HT1080 (cell line): Measurements from ENCODE around the gene CEP43. TPM values are rescaled to one million over a fixed set of nuclear protein-coding genes. Genes with fewer than 3 reads are reported as not detected.
A peak's percentile ranks its signal among the peaks of the same experiment; 100 is the strongest.

Experiments
- DNase-seq: peaks from one replicate; pipeline ENCODE4 v3.0.0-alpha.2; 2015; ENCODE audit warnings: low read depth
- small RNA-seq: library from RNA; depleted of rRNA; stranded (forward); fragments of <200 nt; gene quantifications from one replicate; pipeline ENCODE3, GENCODE V24; 2014
- total RNA-seq: library from RNA; depleted of rRNA; stranded (reverse); fragments of >200 nt; shearing (Covaris generic); gene quantifications from 2 replicates; pipeline ENCODE4 v1.2.3, GENCODE V29; 2014; rRNA removed

The CEP43 gene
- total RNA-seq, 1 experiment from 2014 or later: 20.3 TPM

DNA sequence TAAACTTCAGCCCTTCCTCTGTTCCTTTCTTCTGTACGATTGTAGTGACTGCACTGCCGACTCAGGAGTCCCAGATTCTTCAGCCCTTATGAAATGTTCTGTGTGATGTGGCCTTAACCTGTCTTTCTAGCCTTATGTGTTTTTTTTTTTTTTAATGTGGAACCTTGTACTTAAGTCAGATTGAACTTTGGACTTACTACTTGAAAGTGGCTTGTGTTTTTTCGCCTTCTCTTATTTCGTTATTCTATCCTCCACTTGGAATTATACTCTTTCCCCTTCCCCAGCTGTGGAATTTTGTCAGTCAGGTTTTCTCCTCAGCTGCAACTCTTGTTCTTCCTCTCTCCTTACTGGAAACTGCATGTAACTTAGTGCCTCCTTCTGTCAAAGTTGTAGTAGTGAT is 8.8 kb downstream of the CEP43 start:
- DNase-seq: no peak

DNA sequence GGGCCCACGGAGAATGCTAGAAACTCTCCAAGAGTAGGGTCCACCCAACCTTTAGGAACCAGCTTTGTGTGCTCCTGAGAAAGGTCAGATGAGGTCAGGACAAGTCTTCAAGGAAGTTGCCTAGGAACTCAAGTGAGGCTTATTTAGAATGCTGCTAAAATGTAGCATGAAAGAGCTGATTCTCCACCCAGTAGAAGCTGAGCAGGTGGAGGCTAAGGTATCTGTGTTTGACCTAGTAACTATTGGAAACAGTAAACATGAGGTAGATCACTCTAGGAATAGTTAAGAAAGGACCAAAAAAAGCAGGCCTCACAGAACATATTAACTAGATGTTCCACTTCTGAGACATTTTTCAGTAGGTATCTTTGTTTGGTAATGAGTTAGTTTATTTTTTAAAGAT is 13.9 kb downstream of the CEP43 start:
- DNase-seq: no peak

DNA sequence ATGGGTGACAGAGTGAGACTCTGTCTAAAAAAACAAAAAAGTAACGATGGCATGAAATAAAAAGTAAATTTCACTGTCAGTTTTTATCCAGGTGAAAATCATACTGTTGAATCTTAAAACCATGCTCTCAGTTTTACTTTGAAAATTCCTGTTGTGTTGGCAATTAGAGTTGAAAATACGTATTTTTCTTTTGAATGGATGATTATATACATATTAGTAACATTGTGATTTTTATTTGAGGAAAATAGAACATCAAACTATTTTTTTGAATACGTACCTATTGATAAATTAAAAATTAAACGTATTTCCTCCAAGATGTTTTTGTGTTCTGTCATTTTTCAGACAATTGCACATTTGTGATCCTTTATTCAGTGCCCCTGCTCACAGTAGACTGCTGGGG is 14.7 kb downstream of the CEP43 start:
- no peak for DNase-seq

DNA sequence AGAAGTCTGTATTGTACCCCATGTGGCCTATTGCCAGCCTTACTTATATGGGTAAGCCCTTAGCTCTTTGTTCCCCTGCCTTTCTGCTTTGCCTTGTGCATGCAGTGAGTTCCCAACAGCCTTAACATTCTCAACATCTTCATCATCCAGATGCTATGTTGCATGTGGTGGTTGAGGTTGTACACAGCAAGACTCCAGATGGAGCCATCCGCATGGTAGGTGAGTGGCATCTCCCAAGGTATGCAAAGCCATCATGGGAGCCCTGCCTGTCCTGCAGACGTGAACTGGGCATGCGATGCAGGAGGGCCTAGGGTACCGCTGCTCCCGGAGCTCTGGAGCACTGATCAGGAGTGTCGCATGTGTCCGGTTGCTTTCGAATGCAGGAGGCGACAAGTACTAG is 16.1 kb downstream of the CEP43 start:
- no peak for DNase-seq

DNA sequence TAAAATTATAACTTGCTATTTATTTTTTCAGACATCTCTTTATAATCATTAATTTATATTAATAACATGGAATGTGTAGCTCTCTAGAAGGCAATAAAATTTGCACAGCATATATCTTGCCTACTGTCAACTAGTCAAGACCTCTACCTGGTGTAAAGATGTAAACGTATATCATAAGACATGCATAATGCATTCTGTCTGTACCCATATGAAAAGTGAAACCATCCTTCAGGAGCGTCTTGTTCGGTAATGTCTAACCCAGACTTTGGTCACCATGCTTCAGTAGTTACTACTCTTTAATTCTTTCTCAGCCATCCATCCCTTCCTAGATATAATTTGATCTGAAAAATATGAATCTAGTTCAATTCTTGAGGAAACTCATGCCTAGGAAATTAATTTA is 21.0 kb downstream of the CEP43 start:
- DNase-seq: no peak

DNA sequence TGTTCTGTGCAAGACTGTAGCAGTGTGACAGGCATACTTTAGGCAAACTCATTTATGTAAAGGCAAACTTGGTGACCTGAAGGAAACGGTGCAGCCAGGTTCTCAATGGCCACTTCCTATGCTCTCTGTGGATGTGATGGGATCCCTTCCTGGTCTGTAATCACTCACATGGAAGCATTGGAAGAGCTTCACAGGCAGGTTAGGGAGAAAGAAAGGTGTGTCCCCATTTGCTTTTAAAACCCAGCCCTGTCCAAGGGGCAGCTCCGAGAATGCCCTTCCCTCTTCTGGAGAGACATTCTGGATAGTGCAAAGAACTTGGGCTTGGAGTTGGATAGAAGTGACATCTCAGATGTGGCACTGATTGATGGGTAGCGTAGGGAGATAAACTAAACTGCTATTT is 28.1 kb downstream of the CEP43 start:
- DNase-seq: no peak

DNA sequence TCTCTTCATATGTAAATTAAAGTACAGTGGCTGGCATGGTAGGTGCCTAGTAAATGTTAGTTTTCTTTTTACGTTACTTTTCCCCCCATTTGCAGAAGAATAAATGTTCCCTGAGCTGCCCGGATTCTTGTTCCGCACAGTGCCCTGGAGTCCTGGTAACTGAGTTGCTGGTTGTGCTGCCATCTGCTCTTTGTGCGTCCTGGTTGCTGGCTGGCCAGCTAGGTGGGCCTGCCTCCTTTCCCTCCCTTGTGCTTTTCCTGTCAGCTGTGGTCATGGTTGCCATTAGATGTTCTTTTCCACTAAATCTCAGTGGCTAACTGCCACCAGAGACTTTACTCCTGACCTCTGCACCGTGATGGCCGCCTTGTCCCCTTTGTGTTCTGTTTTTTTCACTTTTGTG is 28.6 kb downstream of the CEP43 start:
- no peak for DNase-seq

DNA sequence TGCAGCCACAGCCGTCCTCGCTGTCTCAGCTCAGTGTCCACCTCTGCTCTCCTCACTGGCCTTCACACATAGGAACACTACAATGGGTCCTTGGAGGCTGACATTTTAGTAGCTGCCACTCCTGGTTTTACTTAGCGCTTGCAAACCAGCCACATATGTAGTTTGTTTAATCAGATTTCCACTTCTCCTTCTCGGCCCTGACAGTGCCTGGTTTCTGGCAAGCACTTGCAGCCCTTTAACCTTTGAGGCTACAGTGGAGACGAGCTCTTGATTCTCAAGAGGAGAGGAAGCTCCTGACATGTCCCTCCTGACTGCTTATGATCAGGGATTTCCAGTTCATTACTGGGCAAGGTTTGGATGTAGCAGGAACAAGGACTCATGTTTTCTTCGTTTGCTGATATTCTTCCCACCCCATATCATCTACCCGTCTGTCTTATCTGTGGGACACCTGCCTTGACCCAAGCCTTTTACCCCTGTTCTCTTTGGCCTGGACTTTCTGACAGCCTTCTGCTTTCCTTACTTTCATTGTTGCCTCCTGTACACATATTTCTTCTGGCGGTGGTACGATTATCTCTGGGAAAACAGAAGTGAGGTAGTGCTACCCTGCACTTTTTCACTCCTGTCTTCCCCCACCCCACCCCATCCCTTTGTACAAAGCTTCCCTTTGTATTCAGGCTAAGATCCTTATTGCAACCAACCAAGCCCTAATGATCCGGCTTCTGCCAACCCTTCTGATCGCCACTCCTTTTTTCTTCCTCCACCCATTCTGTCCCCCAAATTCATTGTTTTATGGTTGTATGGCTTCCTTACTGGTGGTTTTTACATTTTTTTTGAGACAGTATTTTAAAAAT is 31.2 kb downstream of the CEP43 start:
- no peak for DNase-seq

DNA sequence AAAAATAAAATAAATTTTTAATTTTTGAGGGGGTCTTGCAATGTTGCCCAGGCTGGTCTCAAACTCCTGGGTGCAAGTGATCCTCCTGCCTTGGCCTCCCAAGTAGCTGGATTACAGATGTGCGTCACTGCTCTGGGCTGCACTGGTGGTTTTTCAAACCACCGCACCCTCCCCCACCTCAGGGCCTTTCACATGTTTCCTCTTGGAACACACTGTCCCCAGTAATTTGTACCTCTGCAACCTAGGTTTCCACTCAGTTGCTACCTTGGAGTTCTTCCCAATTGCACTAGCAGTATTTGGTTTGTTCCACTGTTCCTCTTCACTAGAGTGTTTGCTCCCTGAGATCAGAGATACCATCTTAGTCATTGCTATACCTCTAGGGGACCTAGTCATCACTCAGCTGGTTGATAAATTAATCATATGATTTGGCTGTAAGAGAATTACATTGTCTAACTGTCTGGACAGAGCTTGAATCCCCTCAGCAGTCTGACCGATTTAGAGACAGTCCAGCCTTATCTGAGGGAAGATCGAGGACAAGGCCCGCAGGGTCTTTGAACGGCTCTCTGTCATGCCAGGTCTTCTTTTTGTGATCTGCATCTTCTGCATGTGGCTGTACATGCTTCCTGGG is 32.0 kb downstream of the CEP43 start:
- no peak for DNase-seq

DNA sequence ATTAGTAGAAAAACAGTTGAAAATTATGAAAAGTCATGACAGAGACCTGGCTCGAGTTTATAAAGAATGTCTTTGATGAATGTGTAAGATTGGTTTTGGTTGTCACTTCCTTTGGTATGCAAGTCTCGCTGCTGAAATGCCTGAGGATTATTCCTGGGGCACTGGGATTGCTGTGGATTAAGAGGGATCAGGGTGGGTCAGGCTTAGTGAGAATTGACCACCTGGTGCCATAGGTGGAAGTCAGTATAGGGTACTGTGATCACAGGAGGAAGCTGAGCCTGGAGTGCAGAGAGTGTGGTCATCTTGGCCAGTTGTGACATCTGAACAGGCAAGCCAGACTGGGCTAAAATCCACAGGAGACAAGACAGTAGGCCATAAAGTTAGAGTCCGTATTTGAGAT is 34.9 kb downstream of the CEP43 start:
- no peak for DNase-seq

DNA sequence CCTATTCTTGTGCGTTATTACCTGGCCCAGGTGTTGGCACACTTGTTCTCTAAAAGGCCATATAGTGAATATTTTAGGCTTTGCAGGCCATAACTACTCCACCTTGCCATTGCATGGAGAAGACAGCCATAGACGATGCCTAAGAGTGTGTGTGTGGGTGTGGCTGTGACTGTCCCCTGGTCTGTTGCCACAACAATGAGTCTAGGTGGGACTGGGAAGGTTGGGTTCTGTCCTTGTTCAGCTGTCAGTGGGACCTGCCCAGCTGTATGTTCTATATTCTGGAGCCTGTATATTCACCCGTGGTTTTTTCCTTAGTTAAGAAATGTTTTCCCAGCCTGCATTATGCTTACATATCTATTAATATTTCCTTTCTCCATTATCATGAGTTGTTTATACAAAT is 38.6 kb downstream of the CEP43 start:
- no peak for DNase-seq

DNA sequence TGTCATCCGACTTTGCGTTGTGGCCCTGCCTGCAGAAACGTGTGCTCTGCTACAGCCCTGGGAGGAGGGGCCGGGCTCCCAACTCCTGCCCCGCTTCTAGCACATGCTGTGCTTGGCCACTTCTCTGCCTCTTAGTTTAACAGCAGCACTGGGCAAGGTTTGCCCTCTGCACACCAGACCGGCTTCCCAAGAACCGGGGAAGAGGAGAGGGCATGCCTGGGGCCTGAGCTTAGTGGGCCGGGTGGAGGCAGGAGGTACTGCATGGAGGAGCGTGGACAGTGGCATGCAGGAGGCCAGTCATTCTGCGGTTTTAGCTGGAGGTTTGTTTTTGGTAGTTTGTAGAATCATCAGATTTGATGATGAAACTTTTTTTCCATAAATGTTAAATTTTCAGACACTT is 45.5 kb downstream of the CEP43 start:
- peak; percentile 52 for DNase-seq

DNA sequence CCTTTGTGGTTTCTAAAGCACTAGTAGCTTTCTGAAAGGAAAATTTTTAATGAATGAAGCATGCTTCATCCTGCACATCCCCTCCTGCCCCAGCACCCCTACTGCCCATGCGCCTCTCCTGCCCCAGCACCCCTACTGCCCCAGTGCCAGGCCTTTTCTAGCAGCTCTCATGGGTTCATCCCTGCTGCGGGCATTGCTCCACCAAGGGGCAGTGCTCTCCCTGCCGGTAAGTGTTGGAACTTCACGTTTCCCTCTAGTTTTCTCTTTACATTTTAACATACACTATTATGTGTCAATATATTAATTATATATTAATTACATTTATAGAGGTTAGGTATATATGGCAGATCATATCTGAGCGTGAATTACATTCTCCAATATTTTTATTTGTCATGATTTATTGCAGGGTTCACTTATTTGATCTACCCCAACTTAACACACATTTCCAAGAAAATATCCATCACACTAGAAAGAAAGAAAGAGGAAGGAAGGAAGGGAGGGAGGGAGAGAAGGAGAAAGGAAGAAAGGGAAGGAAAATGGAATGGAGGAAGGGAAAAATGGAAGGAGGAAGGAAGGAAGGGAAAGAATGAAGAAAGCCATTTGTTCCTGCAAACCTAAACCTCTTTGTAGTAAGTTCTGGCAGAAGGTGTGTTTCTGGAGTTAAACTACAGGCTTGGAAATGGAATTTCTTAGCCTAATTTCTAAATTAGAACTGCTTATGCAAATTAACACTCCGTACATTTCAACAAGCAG is 46.8 kb downstream of the CEP43 start:
- no peak for DNase-seq

DNA sequence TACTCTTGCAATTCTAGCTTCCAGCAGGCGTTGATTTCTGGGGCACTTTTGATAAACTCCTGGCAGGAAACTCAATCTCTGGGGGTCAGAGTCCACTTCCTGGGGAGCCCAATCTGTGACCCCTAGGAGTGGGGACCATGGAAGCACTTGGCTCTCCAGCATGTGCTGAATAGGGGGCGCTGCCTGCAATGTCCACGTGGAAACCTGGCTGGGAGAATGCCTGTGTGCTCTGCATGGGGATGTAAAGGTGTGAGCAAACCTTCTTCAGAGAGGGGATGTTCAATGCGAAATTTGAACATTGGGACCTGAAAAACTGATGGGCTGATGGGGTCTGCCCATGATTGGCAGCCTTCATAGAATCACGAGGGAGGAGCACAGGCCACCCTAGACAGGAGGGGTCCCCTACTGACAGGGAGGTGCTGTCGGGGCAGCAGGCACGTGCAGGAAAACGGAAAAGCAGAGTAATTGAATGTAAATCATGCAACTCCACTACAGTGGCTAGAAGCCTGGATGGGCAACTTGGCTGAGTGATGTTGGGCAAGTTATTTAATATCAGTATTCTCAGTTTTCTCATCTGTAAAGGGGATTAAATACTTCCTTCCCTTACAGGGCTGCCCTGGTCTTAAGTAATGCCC is 47.8 kb downstream of the CEP43 start:
- no peak for DNase-seq

DNA sequence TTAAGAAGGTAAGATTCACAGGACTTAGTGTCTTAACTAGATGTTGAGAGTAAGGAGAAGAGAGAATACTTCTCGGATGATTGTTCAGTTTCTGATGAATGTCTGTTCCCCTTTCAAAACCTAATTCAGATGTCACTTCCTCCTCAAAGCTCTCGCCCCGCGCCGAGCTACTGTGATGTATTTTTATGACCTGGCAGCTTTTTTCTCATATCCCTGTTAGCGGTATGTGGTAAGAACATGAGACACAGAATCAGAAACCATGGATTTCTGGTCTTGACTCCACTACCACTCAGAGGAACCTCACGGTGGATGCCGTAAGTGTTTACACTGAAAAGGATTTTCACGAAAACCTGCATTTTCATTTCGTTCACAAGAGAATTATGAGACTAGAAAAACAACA is 48.4 kb downstream of the CEP43 start:
- no peak for DNase-seq

Small RNA genes within 50 kb of the gene (small RNA-seq; reads per million reads assigned to genes)
- 0.09 reads per million for gene MIR3939

Other genes starting within 250 kb of the CEP43 start
- gene RNASET2, start 42.8 kb upstream of the CEP43 start, total RNA-seq: 22.0 and 25.0 TPM in 2 replicates
- 0.06 TPM in 1 of 2 replicates, not detected in the other for gene CCR6, start 123.7 kb downstream of the CEP43 start, total RNA-seq
- gene GPR31, start 158.6 kb downstream of the CEP43 start, total RNA-seq: not detected in 2 replicates